Keratinocyte (primary cell): Measurements from ENCODE around the gene PTOV1. TPM values are rescaled to one million over a fixed set of nuclear protein-coding genes. Genes with fewer than 3 reads are reported as not detected.

Source experiments
- DNase-seq: peaks from one replicate; pipeline ENCODE4 v3.0.0-alpha.2; 2011; ENCODE audit warnings: low read depth, missing footprints, low spot score
- FAIRE-seq: peaks from 2 replicates; lab custom pipeline; 2011; peaks lifted over from hg19 to GRCh38; lab: Jason Lieb, UNC
- H2AFZ ChIP-seq: 2 replicates; pipeline ENCODE4 v1.6.0; 2012; ENCODE audit warnings: low read length, control low read depth, inconsistent platforms; ENCODE audit not compliant: control insufficient read depth
- H3K27ac ChIP-seq: 2 replicates; pipeline ENCODE4 v1.5.1; 2011; ENCODE audit warnings: low read length; ENCODE audit not compliant: control insufficient read depth, insufficient read depth
- H3K27me3 ChIP-seq: 3 replicates; pipeline ENCODE4 v1.6.0; 2011; ENCODE audit warnings: low read length; ENCODE audit not compliant: control insufficient read depth, insufficient read depth; ENCODE audit errors: extremely low read depth
- H3K36me3 ChIP-seq, 2 experiments: 2 replicates in 1 of 2; 3 replicates in 1 of 2; pipeline ENCODE4 v1.5.1; 2011; ENCODE audit warnings: low read length in 2 of 2, mild to moderate bottlenecking in 1 of 2; ENCODE audit not compliant: control insufficient read depth in 2 of 2, insufficient read depth in 2 of 2; ENCODE audit errors: extremely low read depth in 1 of 2
- H3K4me1 ChIP-seq: 3 replicates; pipeline ENCODE4 v1.5.1; 2011; ENCODE audit warnings: low read length; ENCODE audit not compliant: control insufficient read depth, insufficient read depth; ENCODE audit errors: extremely low read depth
- H3K4me2 ChIP-seq: 3 replicates; pipeline ENCODE4 v1.6.0; 2011; ENCODE audit warnings: low read depth, low read length; ENCODE audit not compliant: control insufficient read depth, insufficient read depth; ENCODE audit errors: extremely low read depth
- H3K4me3 ChIP-seq, 3 experiments: fragments of 200-600 bp in 1 of 3; sonication (generic) in 1 of 3; 2 replicates in 2 of 3; 3 replicates in 1 of 3; pipeline ENCODE4 v1.5.1; 2011 to 2016; ENCODE audit warnings: low read length in 3 of 3, mild to moderate bottlenecking in 3 of 3, control low read depth in 2 of 3, inconsistent platforms in 1 of 3, low read depth in 1 of 3, mixed read lengths in 1 of 3, mixed run types in 1 of 3, moderate library complexity in 1 of 3; ENCODE audit not compliant: control insufficient read depth in 2 of 3, insufficient read depth in 2 of 3; ENCODE audit errors: extremely low read depth in 1 of 3
- H3K79me2 ChIP-seq: 2 replicates; pipeline ENCODE4 v1.6.0; 2012; ENCODE audit warnings: low read length; ENCODE audit not compliant: control insufficient read depth, insufficient read depth
- H3K9ac ChIP-seq: 3 replicates; pipeline ENCODE4 v1.6.0; 2011; ENCODE audit warnings: low read length; ENCODE audit not compliant: control insufficient read depth, insufficient read depth; ENCODE audit errors: extremely low read depth
- H3K9me1 ChIP-seq: 3 replicates; pipeline ENCODE4 v1.6.0; 2011; ENCODE audit warnings: low read length; ENCODE audit not compliant: control insufficient read depth, insufficient read depth; ENCODE audit errors: extremely low read depth
- H3K9me3 ChIP-seq: 2 replicates; pipeline ENCODE4 v1.5.1; 2012; ENCODE audit warnings: low read depth, low read length; ENCODE audit not compliant: control insufficient read depth
- H4K20me1 ChIP-seq: 3 replicates; pipeline ENCODE4 v1.6.0; 2011; ENCODE audit warnings: low read length; ENCODE audit not compliant: control insufficient read depth, insufficient read depth; ENCODE audit errors: extremely low read depth
- CTCF ChIP-seq, 3 experiments: IDR thresholded peaks in 1 of 3; conservative IDR thresholded peaks in 1 of 3; optimal IDR thresholded peaks in 1 of 3; 2 replicates in 2 of 3; 3 replicates in 1 of 3; pipeline versions ENCODE3 to v1.5.1; 2011; ENCODE audit warnings: low read length in 3 of 3, mild to moderate bottlenecking in 3 of 3, moderate library complexity in 2 of 3, control low read depth in 1 of 3, inconsistent platforms in 1 of 3; ENCODE audit not compliant: insufficient read depth in 2 of 3; ENCODE audit errors: extremely low read depth in 1 of 3
- EZH2 ChIP-seq: IDR thresholded peaks from one replicate; pipeline ENCODE4 v1.6.1; 2012; ENCODE audit warnings: inconsistent platforms, mild to moderate bottlenecking, low read length, moderate library complexity
- dilution Hi-C: fragments of 300-500 bp; cut with MboI; formaldehyde crosslinking; loops from one replicate; pipeline ENCODE4 v1.7.0; 2020; ENCODE audit warnings: low sequenced_read_pairs; ENCODE audit not compliant: extremely low pct_ligation_motif_present
- polyA plus RNA-seq, 5 experiments: library from polyadenylated mRNA; depleted of rRNA in 3 of 5; stranded (reverse) in 3 of 5; stranded (forward) in 1 of 5; unstranded in 1 of 5; fragments of >200 nt; gene quantifications; 1 replicate in 1 of 5; 2 replicates in 3 of 5; 3 replicates in 1 of 5; pipeline versions ENCODE4 v1.2.1 to v1.2.3, GENCODE V29; 2011 to 2012; ENCODE audit warnings: missing spikeins in 2 of 5, low read depth in 1 of 5, low replicate concordance in 1 of 5

PTOV1 gene
- polyA plus RNA-seq, 1 donor (not counting 4 experiments of a cell fraction or from before 2014, with no cell fraction given) = 22.9 TPM

GRCh38 chr19:49894011-49894664 lies 43.2 kb downstream of the PTOV1 start:
- Histone ChIP-seq H3K9ac (no peak overlapping the region), H3K4me1 (peaks cover 6% of the 10 kb centered on the region), H3K27me3 (peaks cover 25% of the 10 kb centered on the region), H3K4me3 (no peak overlapping the region), H4K20me1 (no peaks in the 10 kb centered on the region), H3K9me3 (no peaks in the 10 kb centered on the region), H3K27ac (no peak overlapping the region), H3K36me3 (no peaks in the 10 kb centered on the region), H3K9me1 (no peaks in the 10 kb centered on the region), H3K4me2 (no peak overlapping the region), H2AFZ (no peak overlapping the region), H3K79me2 (no peaks in the 10 kb centered on the region)
- DNase-seq (no peak), FAIRE-seq (no peak)
- no peak for TF ChIP-seq CTCF (optimal IDR thresholded peaks at IDR 0.05 in 1 of 3, IDR thresholded peaks at IDR 0.05 in 1 of 3, conservative IDR thresholded peaks at IDR 0.05 in 1 of 3; ENCODE audit: extremely low read depth in 1 of 3, insufficient read depth in 2 of 3, low read length in 3 of 3)
- no peak for TF ChIP-seq EZH2
- dilution Hi-C loops = no loop called here

- FAIRE-seq (no peak), DNase-seq (no peak)
- Histone ChIP-seq H3K27me3 (peaks cover 25% of the 10 kb centered on the region), H3K4me3 (no peak overlapping the region), H3K4me2 (no peak overlapping the region), H3K9ac (no peak overlapping the region), H3K9me3 (no peaks in the 10 kb centered on the region), H3K27ac (no peak overlapping the region), H3K9me1 (no peaks in the 10 kb centered on the region), H3K79me2 (no peaks in the 10 kb centered on the region), H2AFZ (no peak overlapping the region), H4K20me1 (no peaks in the 10 kb centered on the region), H3K36me3 (no peaks in the 10 kb centered on the region), H3K4me1 (peaks cover 6% of the 10 kb centered on the region)
- no peak for TF ChIP-seq EZH2
- TF ChIP-seq CTCF (optimal IDR thresholded peaks at IDR 0.05 in 1 of 3, IDR thresholded peaks at IDR 0.05 in 1 of 3, conservative IDR thresholded peaks at IDR 0.05 in 1 of 3; ENCODE audit: extremely low read depth in 1 of 3, insufficient read depth in 2 of 3, low read length in 3 of 3) = no peak
- dilution Hi-C loops = no loop called here
These were observed 44.1 kb downstream of the PTOV1 start for GRCh38 chr19:49894879-49895565.
